Central memory CD8-positive, alpha-beta T cell (primary cell): ENCODE data around the gene PRKN.

Experiments
- ATAC-seq: fragments of 150-1000 bp; cut with Tn5 transposase; replicated peaks from 2 replicates; pipeline ENCODE4 v1.10.0; 2022; ENCODE audit warnings: mild to moderate bottlenecking, moderate FRiP score, moderate number of reproducible peaks; ENCODE audit not compliant: poor library complexity, severe bottlenecking; ENCODE audit errors: extremely low read depth
- DNase-seq, 2 donors: peaks; one replicate each; pipeline ENCODE4 v3.0.0; 2021; ENCODE audit warnings: low spot score in 2 of 2
- H3K27ac Mint-ChIP-seq: one replicate; pipeline ENCODE4 v1.8.0; 2022; ENCODE audit warnings: low read depth, mild to moderate bottlenecking, moderate library complexity, mixed read lengths
- H3K27me3 Mint-ChIP-seq: one replicate; pipeline ENCODE4 v1.8.0; 2022; ENCODE audit warnings: mixed read lengths
- H3K36me3 Mint-ChIP-seq: one replicate; pipeline ENCODE4 v1.8.0; 2022; ENCODE audit warnings: mild to moderate bottlenecking, moderate library complexity, mixed read lengths; ENCODE audit not compliant: insufficient read depth
- H3K4me1 Mint-ChIP-seq: one replicate; pipeline ENCODE4 v1.8.0; 2022; ENCODE audit warnings: mixed read lengths
- H3K4me3 Mint-ChIP-seq: one replicate; pipeline ENCODE4 v1.8.0; 2022; ENCODE audit warnings: mild to moderate bottlenecking, moderate library complexity, mixed read lengths
- H3K9me3 Mint-ChIP-seq: one replicate; pipeline ENCODE4 v1.8.0; 2022; ENCODE audit warnings: mixed read lengths

PRKN gene

GRCh38 chr6:161359618-161359945 is 1368.0 kb downstream of the PRKN start:
- Mint-ChIP-seq H3K27me3 (peaks cover 19% of the 10 kb centered on the region), H3K9me3 (peaks cover 6% of the 10 kb centered on the region)

GRCh38 chr6:161356167-161356854 is 1371.3 kb downstream of the PRKN start:
- no peak for ATAC-seq
- H3K4me3 Mint-ChIP-seq = no peak overlapping the region
- DNase-seq = no peak
- H3K9me3 Mint-ChIP-seq = no peaks in the 10 kb centered on the region
- no peaks in the 10 kb centered on the region for H3K36me3 Mint-ChIP-seq
- peaks cover 5% of the 10 kb centered on the region for H3K4me1 Mint-ChIP-seq
- no peak overlapping the region for H3K27ac Mint-ChIP-seq
- peaks cover 19% of the 10 kb centered on the region for H3K27me3 Mint-ChIP-seq

More at GRCh38 chr6:161359618-161359945, 1368.0 kb downstream of the PRKN start:
- DNase-seq = no peak
- Mint-ChIP-seq H3K27ac (no peak overlapping the region), H3K4me3 (no peak overlapping the region), H3K36me3 (peaks cover 2% of the 10 kb centered on the region), H3K4me1 (peaks cover 5% of the 10 kb centered on the region)
- ATAC-seq = no peak

GRCh38 chr6:161355696-161356095 is 1371.9 kb downstream of the PRKN start:
- no peaks in the 10 kb centered on the region for H3K36me3 Mint-ChIP-seq
- ATAC-seq (no peak), DNase-seq (no peak)
- no peak overlapping the region for H3K27ac Mint-ChIP-seq
- H3K4me3 Mint-ChIP-seq = no peak overlapping the region
- peaks cover 5% of the 10 kb centered on the region for H3K4me1 Mint-ChIP-seq
- H3K27me3 Mint-ChIP-seq = peaks cover 18% of the 10 kb centered on the region
- H3K9me3 Mint-ChIP-seq = no peaks in the 10 kb centered on the region

- no peak for DNase-seq
- Mint-ChIP-seq H3K9me3 (no peaks in the 10 kb centered on the region), H3K4me1 (peaks cover 5% of the 10 kb centered on the region), H3K4me3 (no peak overlapping the region), H3K36me3 (no peaks in the 10 kb centered on the region), H3K27ac (no peak overlapping the region), H3K27me3 (peaks cover 10% of the 10 kb centered on the region)
- no peak for ATAC-seq
Observed at GRCh38 chr6:161354956-161355355, 1372.6 kb downstream of the PRKN start.

- H3K4me3 Mint-ChIP-seq = no peak overlapping the region
- H3K27me3 Mint-ChIP-seq = peaks cover 4% of the 10 kb centered on the region
- no peak for DNase-seq
- H3K36me3 Mint-ChIP-seq = no peaks in the 10 kb centered on the region
- no peaks in the 10 kb centered on the region for H3K9me3 Mint-ChIP-seq
- H3K27ac Mint-ChIP-seq = no peak overlapping the region
- H3K4me1 Mint-ChIP-seq = peaks cover 5% of the 10 kb centered on the region
- ATAC-seq = no peak
Observed at GRCh38 chr6:161354276-161354840, 1373.2 kb downstream of the PRKN start.

GRCh38 chr6:161353208-161353613 is 1374.4 kb downstream of the PRKN start:
- no peaks in the 10 kb centered on the region for H3K9me3 Mint-ChIP-seq
- H3K4me1 Mint-ChIP-seq = peaks cover 5% of the 10 kb centered on the region

GRCh38 chr6:161351858-161352257 is 1375.7 kb downstream of the PRKN start:
- DNase-seq (no peak), ATAC-seq (no peak)
- H3K27me3 Mint-ChIP-seq = no peaks in the 10 kb centered on the region
- H3K27ac Mint-ChIP-seq = no peak overlapping the region
- H3K4me1 Mint-ChIP-seq = peaks cover 5% of the 10 kb centered on the region
- H3K9me3 Mint-ChIP-seq = no peaks in the 10 kb centered on the region
- no peaks in the 10 kb centered on the region for H3K36me3 Mint-ChIP-seq
- H3K4me3 Mint-ChIP-seq = no peak overlapping the region

More at GRCh38 chr6:161353208-161353613, 1374.4 kb downstream of the PRKN start:
- no peaks in the 10 kb centered on the region for H3K27me3 Mint-ChIP-seq
- H3K27ac Mint-ChIP-seq = no peak overlapping the region
- no peak for DNase-seq
- no peak overlapping the region for H3K4me3 Mint-ChIP-seq
- no peak for ATAC-seq
- H3K36me3 Mint-ChIP-seq = no peaks in the 10 kb centered on the region

GRCh38 chr6:161349886-161350285 is 1377.7 kb downstream of the PRKN start:
- Mint-ChIP-seq H3K27me3 (no peaks in the 10 kb centered on the region), H3K9me3 (no peaks in the 10 kb centered on the region), H3K27ac (no peak overlapping the region), H3K36me3 (no peaks in the 10 kb centered on the region), H3K4me1 (no peaks in the 10 kb centered on the region), H3K4me3 (no peak overlapping the region)
- DNase-seq = no peak
- ATAC-seq = no peak

GRCh38 chr6:161348628-161348994 is 1379.0 kb downstream of the PRKN start:
- no peaks in the 10 kb centered on the region for H3K27me3 Mint-ChIP-seq
- H3K4me1 Mint-ChIP-seq = no peaks in the 10 kb centered on the region
- no peak for ATAC-seq
- H3K36me3 Mint-ChIP-seq = peaks cover 2% of the 10 kb centered on the region
- no peaks in the 10 kb centered on the region for H3K9me3 Mint-ChIP-seq
- no peak for DNase-seq
- H3K27ac Mint-ChIP-seq = no peak overlapping the region
- H3K4me3 Mint-ChIP-seq = no peak overlapping the region

GRCh38 chr6:161347988-161348627 is 1379.5 kb downstream of the PRKN start:
- ATAC-seq (no peak), DNase-seq (no peak)
- H3K36me3 Mint-ChIP-seq = peaks cover 2% of the 10 kb centered on the region
- H3K27me3 Mint-ChIP-seq = no peaks in the 10 kb centered on the region
- no peaks in the 10 kb centered on the region for H3K4me1 Mint-ChIP-seq
- no peak overlapping the region for H3K4me3 Mint-ChIP-seq
- no peak overlapping the region for H3K27ac Mint-ChIP-seq
- no peaks in the 10 kb centered on the region for H3K9me3 Mint-ChIP-seq

GRCh38 chr6:161347125-161347524 is 1380.4 kb downstream of the PRKN start:
- H3K4me1 Mint-ChIP-seq = no peaks in the 10 kb centered on the region
- no peak overlapping the region for H3K27ac Mint-ChIP-seq
- peaks cover 4% of the 10 kb centered on the region for H3K36me3 Mint-ChIP-seq
- DNase-seq (no peak), ATAC-seq (no peak)
- no peak overlapping the region for H3K4me3 Mint-ChIP-seq
- H3K9me3 Mint-ChIP-seq = no peaks in the 10 kb centered on the region
- H3K27me3 Mint-ChIP-seq = no peaks in the 10 kb centered on the region

- Mint-ChIP-seq H3K27me3 (no peaks in the 10 kb centered on the region), H3K4me3 (no peak overlapping the region), H3K36me3 (peaks cover 4% of the 10 kb centered on the region), H3K9me3 (no peaks in the 10 kb centered on the region), H3K4me1 (no peaks in the 10 kb centered on the region), H3K27ac (no peak overlapping the region)
- no peak for ATAC-seq
- DNase-seq = no peak
Observed at GRCh38 chr6:161346717-161347116, 1380.8 kb downstream of the PRKN start.

GRCh38 chr6:161344626-161345025 is 1382.9 kb downstream of the PRKN start:
- H3K36me3 Mint-ChIP-seq = peaks cover 4% of the 10 kb centered on the region
- H3K4me1 Mint-ChIP-seq = no peaks in the 10 kb centered on the region
- no peak for ATAC-seq
- H3K27me3 Mint-ChIP-seq = no peaks in the 10 kb centered on the region
- no peak overlapping the region for H3K27ac Mint-ChIP-seq
- no peaks in the 10 kb centered on the region for H3K9me3 Mint-ChIP-seq
- H3K4me3 Mint-ChIP-seq = no peak overlapping the region
- DNase-seq = no peak
